Measurements from ENCODE around the gene REEP1. TPM values are rescaled to one million over a fixed set of nuclear protein-coding genes. Genes with fewer than 3 reads are reported as not detected.

Gene REEP1
- total and polyA plus RNA-seq, 9 of the 15 experiments (the other 6 are each of a cell fraction or from before 2014, with no cell fraction given), result 0.11 to 0.67 (median 0.13) TPM

DNA sequence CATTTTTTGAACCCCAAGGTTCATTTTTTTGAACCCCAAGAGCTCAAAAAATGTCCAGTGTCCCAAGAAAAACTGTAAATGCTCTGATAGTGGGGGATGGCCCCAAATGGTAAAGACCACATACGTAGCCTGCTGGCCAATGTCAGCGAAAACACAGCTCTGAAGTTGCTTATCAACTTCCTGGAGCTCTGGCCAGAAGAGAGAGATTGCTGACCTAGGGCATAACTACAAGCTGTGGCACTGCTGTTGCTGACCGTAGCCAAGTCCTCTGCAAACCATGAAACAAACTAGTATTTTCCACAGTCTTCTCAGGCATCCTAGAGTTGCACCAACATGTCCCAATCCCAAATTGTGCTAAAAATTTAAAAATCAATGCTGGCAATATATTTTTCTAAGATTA, 50.9 kb downstream of the REEP1 start:
- ChIA-PET POLR2A (no interaction called here), CTCF (ENCODE audit: low intra/inter-chr PET ratio) (no interaction called here)
- no peak overlapping the region; the same call in 1 of the 2 replicates for H2AFZ ChIP-seq (ENCODE audit: low read depth, low read length)
- no peak for DNase-seq (ENCODE audit: extremely low read depth in 1 of 4, low spot score in 3 of 4)
- no peaks in the 10 kb centered on the region for H3K4me1 ChIP-seq (replicated peaks in 1 of 2; ENCODE audit: control insufficient read depth in 2 of 2, insufficient read depth in 2 of 2, low read length in 2 of 2)
- H3K9me1 ChIP-seq (ENCODE audit: control insufficient read depth, insufficient read depth, low read length), result no peaks in the 10 kb centered on the region
- BruUV-seq (replicated peaks), result no TSS peak
- H3K9me3 ChIP-seq (replicated peaks; ENCODE audit: control insufficient read depth, insufficient read depth, low read depth, low read length), result no peaks in the 10 kb centered on the region
- WGBS (ENCODE audit: insufficient coverage, low coverage, missing lambda C conversion rate), result 2% methylated on average over 3 of the region's 3 CpGs
- no peak overlapping the region for H3K9ac ChIP-seq (ENCODE audit: insufficient read depth in 1 of 2, low read depth in 2 of 2, low read length in 2 of 2)
- H3K27ac ChIP-seq (ENCODE audit: extremely low read depth, low read depth, low read length), result no peak overlapping the region
- intact Hi-C loops (cut with micrococcal nuclease), result loop anchor here (5.0 kb wide), 1 partner anchor 61 kb away; no protein-coding TSS in a partner anchor
- no peaks in the 10 kb centered on the region for H3K36me3 ChIP-seq (ENCODE audit: control insufficient read depth, insufficient read depth, low read length)
- H4K20me1 ChIP-seq (replicated peaks; ENCODE audit: control insufficient read depth, insufficient read depth, low read length), result no peaks in the 10 kb centered on the region
- FAIRE-seq, result no peak
- in situ Hi-C loops (cut with MboI), result no loop called here
- H3K4me3 ChIP-seq, result no peak overlapping the region
- no peaks in the 10 kb centered on the region for H3K79me2 ChIP-seq (ENCODE audit: control insufficient read depth, insufficient read depth, low read length)
- peak; percentile 59 for ATAC-seq
- peaks cover 10 to 42% of the 10 kb centered on the region in 2 experiments; a peak in 4 of 5 replicates for H3K27me3 ChIP-seq (ENCODE audit: control insufficient read depth in 2 of 2, insufficient read depth in 2 of 2, low read length in 2 of 2)
- H3K4me2 ChIP-seq (ENCODE audit: insufficient read depth, low read length), result no peak overlapping the region
- TF ChIP-seq NR4A1 (CRISPR knock-in tag; IDR thresholded peaks at IDR 0.05), result no peak
- TF ChIP-seq NR4A1 (tag; IDR thresholded peaks at IDR 0.05), result no peak
- TF ChIP-seq, protein P1, sequence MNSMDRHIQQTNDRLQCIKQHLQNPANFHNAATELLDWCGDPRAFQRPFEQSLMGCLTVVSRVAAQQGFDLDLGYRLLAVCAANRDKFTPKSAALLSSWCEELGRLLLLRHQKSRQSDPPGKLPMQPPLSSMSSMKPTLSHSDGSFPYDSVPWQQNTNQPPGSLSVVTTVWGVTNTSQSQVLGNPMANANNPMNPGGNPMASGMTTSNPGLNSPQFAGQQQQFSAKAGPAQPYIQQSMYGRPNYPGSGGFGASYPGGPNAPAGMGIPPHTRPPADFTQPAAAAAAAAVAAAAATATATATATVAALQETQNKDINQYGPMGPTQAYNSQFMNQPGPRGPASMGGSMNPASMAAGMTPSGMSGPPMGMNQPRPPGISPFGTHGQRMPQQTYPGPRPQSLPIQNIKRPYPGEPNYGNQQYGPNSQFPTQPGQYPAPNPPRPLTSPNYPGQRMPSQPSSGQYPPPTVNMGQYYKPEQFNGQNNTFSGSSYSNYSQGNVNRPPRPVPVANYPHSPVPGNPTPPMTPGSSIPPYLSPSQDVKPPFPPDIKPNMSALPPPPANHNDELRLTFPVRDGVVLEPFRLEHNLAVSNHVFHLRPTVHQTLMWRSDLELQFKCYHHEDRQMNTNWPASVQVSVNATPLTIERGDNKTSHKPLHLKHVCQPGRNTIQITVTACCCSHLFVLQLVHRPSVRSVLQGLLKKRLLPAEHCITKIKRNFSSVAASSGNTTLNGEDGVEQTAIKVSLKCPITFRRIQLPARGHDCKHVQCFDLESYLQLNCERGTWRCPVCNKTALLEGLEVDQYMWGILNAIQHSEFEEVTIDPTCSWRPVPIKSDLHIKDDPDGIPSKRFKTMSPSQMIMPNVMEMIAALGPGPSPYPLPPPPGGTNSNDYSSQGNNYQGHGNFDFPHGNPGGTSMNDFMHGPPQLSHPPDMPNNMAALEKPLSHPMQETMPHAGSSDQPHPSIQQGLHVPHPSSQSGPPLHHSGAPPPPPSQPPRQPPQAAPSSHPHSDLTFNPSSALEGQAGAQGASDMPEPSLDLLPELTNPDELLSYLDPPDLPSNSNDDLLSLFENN (IDR thresholded peaks at IDR 0.05; ENCODE audit: low read depth in 2 of 2, low read length in 2 of 2), result no peak
- no peak for TF ChIP-seq ZNF586 (CRISPR knock-in tag; conservative IDR thresholded peaks at IDR 0.05)
- TF ChIP-seq, protein P2, sequence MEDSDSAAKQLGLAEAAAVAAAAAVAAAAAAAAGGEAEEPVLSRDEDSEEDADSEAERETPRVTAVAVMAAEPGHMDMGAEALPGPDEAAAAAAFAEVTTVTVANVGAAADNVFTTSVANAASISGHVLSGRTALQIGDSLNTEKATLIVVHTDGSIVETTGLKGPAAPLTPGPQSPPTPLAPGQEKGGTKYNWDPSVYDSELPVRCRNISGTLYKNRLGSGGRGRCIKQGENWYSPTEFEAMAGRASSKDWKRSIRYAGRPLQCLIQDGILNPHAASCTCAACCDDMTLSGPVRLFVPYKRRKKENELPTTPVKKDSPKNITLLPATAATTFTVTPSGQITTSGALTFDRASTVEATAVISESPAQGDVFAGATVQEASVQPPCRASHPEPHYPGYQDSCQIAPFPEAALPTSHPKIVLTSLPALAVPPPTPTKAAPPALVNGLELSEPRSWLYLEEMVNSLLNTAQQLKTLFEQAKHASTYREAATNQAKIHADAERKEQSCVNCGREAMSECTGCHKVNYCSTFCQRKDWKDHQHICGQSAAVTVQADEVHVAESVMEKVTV (CRISPR knock-in tag; IDR thresholded peaks at IDR 0.05), result no peak
- no peak for TF ChIP-seq PYGO2 (tag; IDR thresholded peaks at IDR 0.05)
- TF ChIP-seq, protein P3, sequence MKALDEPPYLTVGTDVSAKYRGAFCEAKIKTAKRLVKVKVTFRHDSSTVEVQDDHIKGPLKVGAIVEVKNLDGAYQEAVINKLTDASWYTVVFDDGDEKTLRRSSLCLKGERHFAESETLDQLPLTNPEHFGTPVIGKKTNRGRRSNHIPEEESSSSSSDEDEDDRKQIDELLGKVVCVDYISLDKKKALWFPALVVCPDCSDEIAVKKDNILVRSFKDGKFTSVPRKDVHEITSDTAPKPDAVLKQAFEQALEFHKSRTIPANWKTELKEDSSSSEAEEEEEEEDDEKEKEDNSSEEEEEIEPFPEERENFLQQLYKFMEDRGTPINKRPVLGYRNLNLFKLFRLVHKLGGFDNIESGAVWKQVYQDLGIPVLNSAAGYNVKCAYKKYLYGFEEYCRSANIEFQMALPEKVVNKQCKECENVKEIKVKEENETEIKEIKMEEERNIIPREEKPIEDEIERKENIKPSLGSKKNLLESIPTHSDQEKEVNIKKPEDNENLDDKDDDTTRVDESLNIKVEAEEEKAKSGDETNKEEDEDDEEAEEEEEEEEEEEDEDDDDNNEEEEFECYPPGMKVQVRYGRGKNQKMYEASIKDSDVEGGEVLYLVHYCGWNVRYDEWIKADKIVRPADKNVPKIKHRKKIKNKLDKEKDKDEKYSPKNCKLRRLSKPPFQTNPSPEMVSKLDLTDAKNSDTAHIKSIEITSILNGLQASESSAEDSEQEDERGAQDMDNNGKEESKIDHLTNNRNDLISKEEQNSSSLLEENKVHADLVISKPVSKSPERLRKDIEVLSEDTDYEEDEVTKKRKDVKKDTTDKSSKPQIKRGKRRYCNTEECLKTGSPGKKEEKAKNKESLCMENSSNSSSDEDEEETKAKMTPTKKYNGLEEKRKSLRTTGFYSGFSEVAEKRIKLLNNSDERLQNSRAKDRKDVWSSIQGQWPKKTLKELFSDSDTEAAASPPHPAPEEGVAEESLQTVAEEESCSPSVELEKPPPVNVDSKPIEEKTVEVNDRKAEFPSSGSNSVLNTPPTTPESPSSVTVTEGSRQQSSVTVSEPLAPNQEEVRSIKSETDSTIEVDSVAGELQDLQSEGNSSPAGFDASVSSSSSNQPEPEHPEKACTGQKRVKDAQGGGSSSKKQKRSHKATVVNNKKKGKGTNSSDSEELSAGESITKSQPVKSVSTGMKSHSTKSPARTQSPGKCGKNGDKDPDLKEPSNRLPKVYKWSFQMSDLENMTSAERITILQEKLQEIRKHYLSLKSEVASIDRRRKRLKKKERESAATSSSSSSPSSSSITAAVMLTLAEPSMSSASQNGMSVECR (CRISPR knock-in tag; IDR thresholded peaks at IDR 0.05), result no peak
- no peak for TF ChIP-seq ARNT (IDR thresholded peaks at IDR 0.05)
- no peak for TF ChIP-seq ZNF444 (CRISPR knock-in tag; IDR thresholded peaks at IDR 0.05)
- TF ChIP-seq SAFB (IDR thresholded peaks at IDR 0.05; ENCODE audit: borderline replicate concordance, low read depth, low read length), result no peak
- no peak for TF ChIP-seq JUND (IDR thresholded peaks at IDR 0.05; ENCODE audit: borderline replicate concordance, low read depth, low read length)
- TF ChIP-seq JUND (tag; IDR thresholded peaks at IDR 0.05; ENCODE audit: borderline replicate concordance, low read depth, low read length), result no peak
- TF ChIP-seq ZNF77 (CRISPR knock-in tag; IDR thresholded peaks at IDR 0.05), result no peak
- TF ChIP-seq ZNF707 (CRISPR knock-in tag; conservative IDR thresholded peaks at IDR 0.05), result no peak
- no peak for TF ChIP-seq ZNF384 (IDR thresholded peaks at IDR 0.05; ENCODE audit: low read depth, low read length)
